WTC11 (cell line): ENCODE measurements around the gene EPS8L1. TPM values are rescaled to one million over a fixed set of nuclear protein-coding genes. Genes with fewer than 3 reads are reported as not detected.

Experiments
- ATAC-seq: fragments of 200-7000 bp; cut with Tn5 transposase; 2 replicates; pipeline ENCODE4 v1.10.0; 2021; ENCODE audit warnings: mild to moderate bottlenecking, moderate library complexity
- CTCF ChIA-PET: fragments of 300-600 bp; sonication (Branson Sonifier 250); formaldehyde crosslinking; loops from one replicate; lab custom pipeline; 2021; ENCODE audit warnings: antibody characterized with exemption; lab: Charles Lee
- POLR2A ChIA-PET: fragments of 350-600 bp; sonication (Branson Sonifier 250); formaldehyde crosslinking; loops from one replicate; lab custom pipeline; 2021; ENCODE audit warnings: antibody characterized with exemption; lab: Charles Lee
- DNase-seq: peaks from one replicate; pipeline ENCODE4 v3.0.0; 2021; ENCODE audit warnings: low spot score
- H3K27ac Mint-ChIP-seq: 2 replicates; pipeline ENCODE4 v1.8.0; 2021; ENCODE audit warnings: mixed read lengths
- H3K27me3 Mint-ChIP-seq: 2 replicates; pipeline ENCODE4 v1.8.0; 2021; ENCODE audit warnings: low read depth, mild to moderate bottlenecking, moderate library complexity, mixed read lengths
- H3K36me3 Mint-ChIP-seq: 2 replicates; pipeline ENCODE4 v1.8.0; 2021; ENCODE audit warnings: mixed read lengths
- H3K4me1 Mint-ChIP-seq: 2 replicates; pipeline ENCODE4 v1.8.0; 2022; ENCODE audit warnings: mixed read lengths
- H3K4me3 Mint-ChIP-seq: 2 replicates; pipeline ENCODE4 v1.8.0; 2021; ENCODE audit warnings: mild to moderate bottlenecking, moderate library complexity, mixed read lengths
- H3K9me3 Mint-ChIP-seq: 2 replicates; pipeline ENCODE4 v1.8.0; 2021; ENCODE audit warnings: mixed read lengths
- ESRRA ChIP-seq: sonication (generic); formaldehyde crosslinking; IDR thresholded peaks from 2 replicates; pipeline ENCODE4 v1.8.1; 2022; ENCODE audit warnings: mild to moderate bottlenecking, missing genetic modification reagents, borderline replicate concordance
- SMAD4 ChIP-seq: sonication (generic); formaldehyde crosslinking; IDR thresholded peaks from 2 replicates; pipeline ENCODE4 v1.8.0; 2022; ENCODE audit warnings: mild to moderate bottlenecking, missing genetic modification reagents
- TEAD4 ChIP-seq: sonication (generic); formaldehyde crosslinking; IDR thresholded peaks from 2 replicates; pipeline ENCODE4 v1.8.0; 2022; ENCODE audit warnings: mild to moderate bottlenecking, missing genetic modification reagents
- USF2 ChIP-seq: sonication (generic); formaldehyde crosslinking; IDR thresholded peaks from 2 replicates; pipeline ENCODE4 v1.8.1; 2023; ENCODE audit warnings: mild to moderate bottlenecking, missing genetic modification reagents, moderate library complexity
- ZNF232 ChIP-seq: sonication (generic); formaldehyde crosslinking; IDR thresholded peaks from 2 replicates; pipeline ENCODE4 v1.8.0; 2022; ENCODE audit warnings: mild to moderate bottlenecking, missing genetic modification reagents
- total RNA-seq: library from RNA; stranded (reverse); gene quantifications from 3 replicates; pipeline ENCODE4 v1.2.3, GENCODE V29; 2021
- TF ChIP-seq, protein P1 (sequence below): fragments of 250-450 bp; sonication (Bioruptor Pico); IDR thresholded peaks from 2 replicates; pipeline ENCODE4 v1.9.0; 2021; ENCODE audit warnings: mild to moderate bottlenecking, borderline replicate concordance
- TF ChIP-seq, protein P2 (sequence below): fragments of 250-450 bp; sonication (Bioruptor Pico); IDR thresholded peaks from 2 replicates; pipeline ENCODE4 v1.9.0; 2021; ENCODE audit warnings: moderate library complexity, mild to moderate bottlenecking, inconsistent platforms, borderline replicate concordance
- TF ChIP-seq, protein P3 (sequence below): sonication (generic); formaldehyde crosslinking; IDR thresholded peaks from 2 replicates; pipeline ENCODE4 v1.8.0; 2022; ENCODE audit warnings: mild to moderate bottlenecking, missing genetic modification reagents
- TF ChIP-seq, protein P4 (sequence below): sonication (generic); formaldehyde crosslinking; IDR thresholded peaks from 2 replicates; pipeline ENCODE4 v1.8.0; 2023; ENCODE audit warnings: missing genetic modification reagents, mild to moderate bottlenecking, borderline replicate concordance

The EPS8L1 gene
- total RNA-seq, 1 experiment from 2014 or later: 38.9 TPM

DNA sequence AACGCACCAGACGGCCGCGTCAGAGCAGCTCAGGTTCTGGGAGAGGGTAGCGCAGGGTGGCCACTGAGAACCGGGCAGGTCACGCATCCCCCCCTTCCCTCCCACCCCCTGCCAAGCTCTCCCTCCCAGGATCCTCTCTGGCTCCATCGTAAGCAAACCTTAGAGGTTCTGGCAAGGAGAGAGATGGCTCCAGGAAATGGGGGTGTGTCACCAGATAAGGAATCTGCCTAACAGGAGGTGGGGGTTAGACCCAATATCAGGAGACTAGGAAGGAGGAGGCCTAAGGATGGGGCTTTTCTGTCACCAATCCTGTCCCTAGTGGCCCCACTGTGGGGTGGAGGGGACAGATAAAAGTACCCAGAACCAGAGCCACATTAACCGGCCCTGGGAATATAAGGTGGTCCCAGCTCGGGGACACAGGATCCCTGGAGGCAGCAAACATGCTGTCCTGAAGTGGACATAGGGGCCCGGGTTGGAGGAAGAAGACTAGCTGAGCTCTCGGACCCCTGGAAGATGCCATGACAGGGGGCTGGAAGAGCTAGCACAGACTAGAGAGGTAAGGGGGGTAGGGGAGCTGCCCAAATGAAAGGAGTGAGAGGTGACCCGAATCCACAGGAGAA lies 39.9 kb downstream of the EPS8L1 start:
- no peaks in the 10 kb centered on the region for H3K9me3 Mint-ChIP-seq
- no peaks in the 10 kb centered on the region for H3K36me3 Mint-ChIP-seq
- no peak overlapping the region for H3K27ac Mint-ChIP-seq
- peak overlapping the region; percentile 98 for H3K4me3 Mint-ChIP-seq
- POLR2A ChIA-PET: interaction anchor here (2.1 kb wide), 1 partner anchor 28 kb away, joined by 5 read pairs; no protein-coding TSS in a partner anchor
- CTCF ChIA-PET: interaction anchor here (1.3 to 4.3 kb wide), 3 partner anchors 27 to 144 kb away, joined by 3 to 28 read pairs (median 8); partner anchors contain the start of gene PPP6R1
- H3K27me3 Mint-ChIP-seq: peaks cover 6% of the 10 kb centered on the region
- ATAC-seq (no peak), DNase-seq (no peak)
- peaks cover 31% of the 10 kb centered on the region for H3K4me1 Mint-ChIP-seq
- TF ChIP-seq, protein P1, sequence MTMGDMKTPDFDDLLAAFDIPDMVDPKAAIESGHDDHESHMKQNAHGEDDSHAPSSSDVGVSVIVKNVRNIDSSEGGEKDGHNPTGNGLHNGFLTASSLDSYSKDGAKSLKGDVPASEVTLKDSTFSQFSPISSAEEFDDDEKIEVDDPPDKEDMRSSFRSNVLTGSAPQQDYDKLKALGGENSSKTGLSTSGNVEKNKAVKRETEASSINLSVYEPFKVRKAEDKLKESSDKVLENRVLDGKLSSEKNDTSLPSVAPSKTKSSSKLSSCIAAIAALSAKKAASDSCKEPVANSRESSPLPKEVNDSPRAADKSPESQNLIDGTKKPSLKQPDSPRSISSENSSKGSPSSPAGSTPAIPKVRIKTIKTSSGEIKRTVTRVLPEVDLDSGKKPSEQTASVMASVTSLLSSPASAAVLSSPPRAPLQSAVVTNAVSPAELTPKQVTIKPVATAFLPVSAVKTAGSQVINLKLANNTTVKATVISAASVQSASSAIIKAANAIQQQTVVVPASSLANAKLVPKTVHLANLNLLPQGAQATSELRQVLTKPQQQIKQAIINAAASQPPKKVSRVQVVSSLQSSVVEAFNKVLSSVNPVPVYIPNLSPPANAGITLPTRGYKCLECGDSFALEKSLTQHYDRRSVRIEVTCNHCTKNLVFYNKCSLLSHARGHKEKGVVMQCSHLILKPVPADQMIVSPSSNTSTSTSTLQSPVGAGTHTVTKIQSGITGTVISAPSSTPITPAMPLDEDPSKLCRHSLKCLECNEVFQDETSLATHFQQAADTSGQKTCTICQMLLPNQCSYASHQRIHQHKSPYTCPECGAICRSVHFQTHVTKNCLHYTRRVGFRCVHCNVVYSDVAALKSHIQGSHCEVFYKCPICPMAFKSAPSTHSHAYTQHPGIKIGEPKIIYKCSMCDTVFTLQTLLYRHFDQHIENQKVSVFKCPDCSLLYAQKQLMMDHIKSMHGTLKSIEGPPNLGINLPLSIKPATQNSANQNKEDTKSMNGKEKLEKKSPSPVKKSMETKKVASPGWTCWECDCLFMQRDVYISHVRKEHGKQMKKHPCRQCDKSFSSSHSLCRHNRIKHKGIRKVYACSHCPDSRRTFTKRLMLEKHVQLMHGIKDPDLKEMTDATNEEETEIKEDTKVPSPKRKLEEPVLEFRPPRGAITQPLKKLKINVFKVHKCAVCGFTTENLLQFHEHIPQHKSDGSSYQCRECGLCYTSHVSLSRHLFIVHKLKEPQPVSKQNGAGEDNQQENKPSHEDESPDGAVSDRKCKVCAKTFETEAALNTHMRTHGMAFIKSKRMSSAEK (CRISPR knock-in tag): no peak

DNA sequence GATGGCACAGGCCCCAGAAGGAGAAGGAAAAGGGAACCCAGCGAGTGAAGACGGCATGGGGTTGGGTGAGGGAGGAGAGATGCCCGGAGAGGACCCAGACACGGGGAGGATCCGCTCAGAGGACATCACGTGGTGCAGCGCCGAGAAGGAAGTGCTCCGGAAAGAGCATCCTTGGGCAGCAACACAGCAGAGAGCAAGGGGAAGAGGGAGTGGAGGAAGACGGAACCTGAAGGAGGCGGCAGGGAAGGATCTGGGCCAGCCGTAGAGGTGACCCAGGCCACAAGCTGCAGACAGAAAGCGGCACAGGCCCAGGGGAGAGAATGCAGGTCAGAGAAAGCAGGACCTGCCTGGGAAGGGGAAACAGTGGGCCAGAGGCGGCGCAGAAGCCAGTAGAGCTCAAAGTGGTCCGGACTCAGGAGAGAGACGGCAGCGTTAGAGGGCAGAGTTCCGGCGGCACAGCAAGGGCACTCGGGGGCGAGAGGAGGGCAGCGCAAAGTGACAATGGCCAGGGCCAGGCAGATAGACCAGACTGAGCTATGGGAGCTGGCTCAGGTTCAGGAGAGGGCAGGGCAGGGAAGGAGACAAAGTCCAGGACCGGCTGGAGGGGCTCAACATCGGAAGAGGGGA lies 40.7 kb downstream of the EPS8L1 start:
- H3K9me3 Mint-ChIP-seq: no peaks in the 10 kb centered on the region
- DNase-seq (no peak), ATAC-seq (0 out of 2 replicates have a peak, but pooled peaks have one; percentile 1)
- H3K4me3 Mint-ChIP-seq: peak overlapping the region; percentile 98
- H3K4me1 Mint-ChIP-seq: peaks cover 31% of the 10 kb centered on the region
- peak overlapping the region; percentile 78 for H3K27ac Mint-ChIP-seq
- H3K36me3 Mint-ChIP-seq: no peaks in the 10 kb centered on the region
- H3K27me3 Mint-ChIP-seq: peaks cover 7% of the 10 kb centered on the region
- ChIA-PET POLR2A (interaction anchor here (1.1 to 2.1 kb wide), 2 partner anchors 16 to 29 kb away, joined by 3 to 5 read pairs; no protein-coding TSS in a partner anchor), CTCF (interaction anchor here (1.1 to 4.3 kb wide), 5 partner anchors 28 to 185 kb away, joined by 3 to 28 read pairs (median 7); partner anchors contain the start of gene PPP6R1)
- TF ChIP-seq, protein P2, sequence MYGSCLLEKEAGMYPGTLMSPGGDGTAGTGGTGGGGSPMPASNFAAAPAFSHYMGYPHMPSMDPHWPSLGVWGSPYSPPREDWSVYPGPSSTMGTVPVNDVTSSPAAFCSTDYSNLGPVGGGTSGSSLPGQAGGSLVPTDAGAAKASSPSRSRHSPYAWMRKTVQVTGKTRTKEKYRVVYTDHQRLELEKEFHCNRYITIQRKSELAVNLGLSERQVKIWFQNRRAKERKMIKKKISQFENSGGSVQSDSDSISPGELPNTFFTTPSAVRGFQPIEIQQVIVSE: no peak
- TF ChIP-seq ZNF232 (CRISPR knock-in tag) (no peak), USF2 (CRISPR knock-in tag) (peak; percentile 88), TEAD4 (CRISPR knock-in tag) (no peak), ESRRA (CRISPR knock-in tag) (no peak), SMAD4 (CRISPR knock-in tag) (no peak)
- TF ChIP-seq, protein P3, sequence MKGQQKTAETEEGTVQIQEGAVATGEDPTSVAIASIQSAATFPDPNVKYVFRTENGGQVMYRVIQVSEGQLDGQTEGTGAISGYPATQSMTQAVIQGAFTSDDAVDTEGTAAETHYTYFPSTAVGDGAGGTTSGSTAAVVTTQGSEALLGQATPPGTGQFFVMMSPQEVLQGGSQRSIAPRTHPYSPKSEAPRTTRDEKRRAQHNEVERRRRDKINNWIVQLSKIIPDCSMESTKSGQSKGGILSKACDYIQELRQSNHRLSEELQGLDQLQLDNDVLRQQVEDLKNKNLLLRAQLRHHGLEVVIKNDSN (CRISPR knock-in tag): peak; percentile 87
- TF ChIP-seq, protein P4, sequence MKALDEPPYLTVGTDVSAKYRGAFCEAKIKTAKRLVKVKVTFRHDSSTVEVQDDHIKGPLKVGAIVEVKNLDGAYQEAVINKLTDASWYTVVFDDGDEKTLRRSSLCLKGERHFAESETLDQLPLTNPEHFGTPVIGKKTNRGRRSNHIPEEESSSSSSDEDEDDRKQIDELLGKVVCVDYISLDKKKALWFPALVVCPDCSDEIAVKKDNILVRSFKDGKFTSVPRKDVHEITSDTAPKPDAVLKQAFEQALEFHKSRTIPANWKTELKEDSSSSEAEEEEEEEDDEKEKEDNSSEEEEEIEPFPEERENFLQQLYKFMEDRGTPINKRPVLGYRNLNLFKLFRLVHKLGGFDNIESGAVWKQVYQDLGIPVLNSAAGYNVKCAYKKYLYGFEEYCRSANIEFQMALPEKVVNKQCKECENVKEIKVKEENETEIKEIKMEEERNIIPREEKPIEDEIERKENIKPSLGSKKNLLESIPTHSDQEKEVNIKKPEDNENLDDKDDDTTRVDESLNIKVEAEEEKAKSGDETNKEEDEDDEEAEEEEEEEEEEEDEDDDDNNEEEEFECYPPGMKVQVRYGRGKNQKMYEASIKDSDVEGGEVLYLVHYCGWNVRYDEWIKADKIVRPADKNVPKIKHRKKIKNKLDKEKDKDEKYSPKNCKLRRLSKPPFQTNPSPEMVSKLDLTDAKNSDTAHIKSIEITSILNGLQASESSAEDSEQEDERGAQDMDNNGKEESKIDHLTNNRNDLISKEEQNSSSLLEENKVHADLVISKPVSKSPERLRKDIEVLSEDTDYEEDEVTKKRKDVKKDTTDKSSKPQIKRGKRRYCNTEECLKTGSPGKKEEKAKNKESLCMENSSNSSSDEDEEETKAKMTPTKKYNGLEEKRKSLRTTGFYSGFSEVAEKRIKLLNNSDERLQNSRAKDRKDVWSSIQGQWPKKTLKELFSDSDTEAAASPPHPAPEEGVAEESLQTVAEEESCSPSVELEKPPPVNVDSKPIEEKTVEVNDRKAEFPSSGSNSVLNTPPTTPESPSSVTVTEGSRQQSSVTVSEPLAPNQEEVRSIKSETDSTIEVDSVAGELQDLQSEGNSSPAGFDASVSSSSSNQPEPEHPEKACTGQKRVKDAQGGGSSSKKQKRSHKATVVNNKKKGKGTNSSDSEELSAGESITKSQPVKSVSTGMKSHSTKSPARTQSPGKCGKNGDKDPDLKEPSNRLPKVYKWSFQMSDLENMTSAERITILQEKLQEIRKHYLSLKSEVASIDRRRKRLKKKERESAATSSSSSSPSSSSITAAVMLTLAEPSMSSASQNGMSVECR (CRISPR knock-in tag): no peak
